DND-41 (cell line): ENCODE data around the gene PNPLA6.

Source experiments
- ATAC-seq: fragments of 200-7000 bp; cut with Tn5 transposase; 3 replicates; pipeline ENCODE4 v1.9.1; 2021; ENCODE audit warnings: low read depth; ENCODE audit not compliant: insufficient read depth
- DNase-seq: peaks from one replicate; pipeline ENCODE4 v3.0.0-alpha.2; 2020
- H2AFZ ChIP-seq: 2 replicates; pipeline ENCODE4 v1.6.0; 2012; ENCODE audit warnings: low read depth, low read length
- H3K27ac ChIP-seq: 2 replicates; pipeline ENCODE4 v1.5.1; 2012; ENCODE audit warnings: low read length, inconsistent platforms
- H3K27me3 ChIP-seq: fragments of 200-600 bp; sonication (generic); 2 replicates; pipeline ENCODE4 v1.6.0; 2012; ENCODE audit warnings: low read length, mild to moderate bottlenecking, inconsistent platforms; ENCODE audit not compliant: insufficient read depth, poor library complexity
- H3K36me3 ChIP-seq: 2 replicates; pipeline ENCODE4 v1.5.1; 2012; ENCODE audit warnings: low read length, inconsistent platforms; ENCODE audit not compliant: insufficient read depth
- H3K4me1 ChIP-seq: 2 replicates; pipeline ENCODE4 v1.5.1; 2012; ENCODE audit warnings: mild to moderate bottlenecking, low read length; ENCODE audit not compliant: insufficient read depth
- H3K4me2 ChIP-seq: 2 replicates; pipeline ENCODE4 v1.6.0; 2012; ENCODE audit warnings: mild to moderate bottlenecking, moderate library complexity, low read length, inconsistent platforms; ENCODE audit not compliant: insufficient read depth
- H3K4me3 ChIP-seq, 2 experiments: fragments of 200-600 bp in 1 of 2; shearing (Covaris generic) in 1 of 2; 2 replicates each; pipeline ENCODE4 v1.5.1; 2012 to 2016; ENCODE audit warnings: inconsistent platforms in 2 of 2, low read length in 2 of 2, mild to moderate bottlenecking in 2 of 2, low read depth in 1 of 2, moderate library complexity in 1 of 2
- H3K79me2 ChIP-seq: 2 replicates; pipeline ENCODE4 v1.6.0; 2012; ENCODE audit warnings: low read length, inconsistent platforms; ENCODE audit not compliant: insufficient read depth
- H3K9ac ChIP-seq: 2 replicates; pipeline ENCODE4 v1.6.0; 2012; ENCODE audit warnings: low read depth, mild to moderate bottlenecking, inconsistent platforms, low read length, moderate library complexity
- H3K9me3 ChIP-seq: 2 replicates; pipeline ENCODE4 v1.5.1; 2012; ENCODE audit warnings: low read length, moderate library complexity, mild to moderate bottlenecking, inconsistent platforms; ENCODE audit not compliant: insufficient read depth, severe bottlenecking
- H4K20me1 ChIP-seq: 2 replicates; pipeline ENCODE4 v1.6.0; 2012; ENCODE audit warnings: low read length; ENCODE audit not compliant: insufficient read depth
- EZH2 ChIP-seq: IDR thresholded peaks from 3 replicates; pipeline ENCODE4 v1.6.1; 2012; ENCODE audit warnings: borderline replicate concordance, low read depth, mild to moderate bottlenecking, moderate library complexity, low read length, inconsistent platforms; ENCODE audit not compliant: severe bottlenecking
- TF ChIP-seq, protein P1 (sequence below): IDR thresholded peaks from 2 replicates; pipeline ENCODE4 v1.5.1; 2012; ENCODE audit warnings: borderline replicate concordance, low read length, moderate library complexity, mild to moderate bottlenecking; ENCODE audit not compliant: poor library complexity, severe bottlenecking; ENCODE audit errors: extremely low read depth

The PNPLA6 gene

DNA sequence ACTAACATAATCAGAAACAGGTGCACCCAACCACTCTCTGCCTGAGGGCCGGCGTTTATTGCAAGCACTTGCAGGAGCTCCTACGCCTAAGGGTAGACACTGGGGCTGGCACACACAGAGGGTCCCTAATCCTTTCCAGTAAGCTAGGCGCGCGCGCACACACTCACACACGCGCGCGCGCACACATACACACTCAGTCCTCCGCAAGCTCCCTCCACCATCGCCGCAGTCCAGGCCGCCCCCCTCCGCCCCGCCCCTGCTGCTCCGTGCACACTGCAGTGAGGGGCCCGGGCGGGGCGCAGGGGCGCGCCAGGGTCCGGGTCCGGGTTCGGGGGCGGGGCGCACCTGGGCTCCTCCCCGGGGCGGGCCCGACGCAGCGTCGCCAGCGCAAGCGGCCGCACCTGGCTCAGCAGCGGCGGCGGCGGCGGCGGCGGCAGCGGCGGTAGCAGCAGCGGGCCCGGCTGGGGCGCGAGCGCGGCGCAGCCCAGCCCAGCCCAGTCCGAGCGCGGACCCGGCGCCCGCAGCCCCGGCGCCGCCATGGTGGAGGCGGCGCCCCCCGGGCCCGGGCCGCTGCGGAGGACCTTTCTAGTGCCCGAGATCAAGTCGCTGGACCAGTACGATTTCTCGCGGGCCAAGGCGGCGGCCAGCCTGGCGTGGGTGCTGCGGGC lies 60.1 kb downstream of the PNPLA6 start, which contains the start of gene CAMSAP3:
TSS of gene CAMSAP3 (plus strand) at position 398 of the 668 bp plus-strand sequence. CDS start at position 538, 140 bp downstream.
- Histone ChIP-seq H3K79me2 (no peaks in the 10 kb centered on the region), H3K9ac (no peak within 1 kb of the TSS), H3K4me1 (no peaks in the 10 kb centered on the region), H3K4me3 (no peak within 1 kb of the TSS), H3K4me2 (no peak within 1 kb of the TSS), H3K36me3 (no peaks in the 10 kb centered on the region), H3K9me3 (no peaks in the 10 kb centered on the region), H4K20me1 (peaks cover 3% of the 10 kb centered on the region; the same call in 1 of the 2 replicates), H3K27me3 (no peaks in the 10 kb centered on the region), H2AFZ (no peak within 1 kb of the TSS), H3K27ac (no peak within 1 kb of the TSS)
- ATAC-seq (no peak), DNase-seq (no peak)
- no peak for TF ChIP-seq EZH2
- TF ChIP-seq, protein P1, sequence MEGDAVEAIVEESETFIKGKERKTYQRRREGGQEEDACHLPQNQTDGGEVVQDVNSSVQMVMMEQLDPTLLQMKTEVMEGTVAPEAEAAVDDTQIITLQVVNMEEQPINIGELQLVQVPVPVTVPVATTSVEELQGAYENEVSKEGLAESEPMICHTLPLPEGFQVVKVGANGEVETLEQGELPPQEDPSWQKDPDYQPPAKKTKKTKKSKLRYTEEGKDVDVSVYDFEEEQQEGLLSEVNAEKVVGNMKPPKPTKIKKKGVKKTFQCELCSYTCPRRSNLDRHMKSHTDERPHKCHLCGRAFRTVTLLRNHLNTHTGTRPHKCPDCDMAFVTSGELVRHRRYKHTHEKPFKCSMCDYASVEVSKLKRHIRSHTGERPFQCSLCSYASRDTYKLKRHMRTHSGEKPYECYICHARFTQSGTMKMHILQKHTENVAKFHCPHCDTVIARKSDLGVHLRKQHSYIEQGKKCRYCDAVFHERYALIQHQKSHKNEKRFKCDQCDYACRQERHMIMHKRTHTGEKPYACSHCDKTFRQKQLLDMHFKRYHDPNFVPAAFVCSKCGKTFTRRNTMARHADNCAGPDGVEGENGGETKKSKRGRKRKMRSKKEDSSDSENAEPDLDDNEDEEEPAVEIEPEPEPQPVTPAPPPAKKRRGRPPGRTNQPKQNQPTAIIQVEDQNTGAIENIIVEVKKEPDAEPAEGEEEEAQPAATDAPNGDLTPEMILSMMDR: no peak

DNA sequence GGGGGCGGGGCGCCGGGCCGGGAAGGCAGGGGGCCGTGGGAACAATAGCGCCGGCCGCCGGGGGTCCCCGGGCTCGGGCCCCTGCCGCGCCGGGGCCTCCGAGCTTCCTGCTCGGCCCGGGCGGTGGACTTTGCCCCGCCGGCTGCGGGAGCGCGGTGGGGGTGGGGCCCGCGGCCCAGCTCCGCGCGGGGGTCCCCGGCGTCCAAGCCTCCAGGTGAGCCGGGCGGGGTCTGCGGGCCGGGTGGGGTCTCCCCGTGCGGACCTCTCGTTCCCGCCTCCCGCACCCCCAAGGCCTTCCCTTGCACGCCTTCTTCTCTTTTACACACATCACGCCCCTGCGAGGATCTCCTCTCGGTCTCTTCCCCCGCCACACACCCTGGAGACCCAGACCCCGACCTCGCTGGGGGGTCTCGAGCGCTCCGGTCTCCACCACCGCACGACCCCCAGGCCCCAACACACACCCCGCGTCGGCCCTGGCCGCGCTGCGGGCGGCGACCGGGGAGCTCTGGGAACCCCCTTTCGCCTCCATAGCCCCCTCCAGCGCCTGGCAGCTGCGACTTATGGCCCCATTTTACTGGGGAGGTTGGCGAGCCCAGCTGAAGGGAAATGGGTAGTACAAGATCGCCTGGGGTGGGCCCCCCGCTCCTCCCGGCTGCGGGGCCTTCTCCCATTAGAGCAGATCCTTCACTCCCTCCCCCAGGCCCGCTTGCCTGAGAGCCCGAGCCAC lies 60.9 kb downstream of the PNPLA6 start:
- DNase-seq: no peak
- Histone ChIP-seq H3K9ac (no peak overlapping the region), H3K36me3 (no peaks in the 10 kb centered on the region), H3K4me2 (no peak overlapping the region), H3K9me3 (no peaks in the 10 kb centered on the region), H3K4me3 (no peak overlapping the region), H3K27me3 (no peaks in the 10 kb centered on the region), H3K4me1 (no peaks in the 10 kb centered on the region), H3K27ac (no peak overlapping the region), H4K20me1 (no peaks in the 10 kb centered on the region), H2AFZ (no peak overlapping the region), H3K79me2 (no peaks in the 10 kb centered on the region)
- TF ChIP-seq, protein P1: no peak
- TF ChIP-seq EZH2: no peak
- ATAC-seq: no peak

DNA sequence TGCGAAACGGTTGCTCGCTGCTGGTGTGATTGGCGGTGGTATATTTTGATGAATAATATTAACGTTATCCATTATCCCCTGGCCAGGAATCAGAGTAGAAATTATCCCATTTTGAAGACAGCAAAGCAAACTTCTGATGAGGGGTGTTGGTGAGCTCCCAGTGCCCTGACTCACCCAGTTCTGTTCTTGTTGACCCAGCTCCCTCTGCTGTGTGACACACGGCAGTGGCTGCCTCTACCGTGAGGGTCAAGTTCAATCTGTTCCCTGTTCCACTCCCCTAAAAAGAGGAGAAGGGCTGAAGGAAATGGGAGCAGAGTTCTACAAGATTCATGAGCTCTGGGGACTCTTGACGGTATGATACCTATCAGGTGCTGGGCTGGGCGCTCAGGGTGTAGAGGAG lies 62.2 kb downstream of the PNPLA6 start:
- ATAC-seq: no peak
- no peaks in the 10 kb centered on the region for H3K9me3 ChIP-seq
- no peaks in the 10 kb centered on the region for H3K4me1 ChIP-seq
- H3K27ac ChIP-seq: no peak overlapping the region
- no peaks in the 10 kb centered on the region for H3K36me3 ChIP-seq
- H3K4me3 ChIP-seq: no peak overlapping the region
- no peaks in the 10 kb centered on the region for H3K27me3 ChIP-seq
- H3K4me2 ChIP-seq: no peak overlapping the region
- no peak overlapping the region for H3K9ac ChIP-seq
- no peak overlapping the region for H2AFZ ChIP-seq
- no peaks in the 10 kb centered on the region for H3K79me2 ChIP-seq
- DNase-seq: no peak
- H4K20me1 ChIP-seq: no peaks in the 10 kb centered on the region
- TF ChIP-seq EZH2: no peak
- TF ChIP-seq, protein P1: no peak
